ENCODE data around the gene TXNRD1.
A peak's percentile ranks its signal among the peaks of the same experiment; 100 is the strongest.

DNA sequence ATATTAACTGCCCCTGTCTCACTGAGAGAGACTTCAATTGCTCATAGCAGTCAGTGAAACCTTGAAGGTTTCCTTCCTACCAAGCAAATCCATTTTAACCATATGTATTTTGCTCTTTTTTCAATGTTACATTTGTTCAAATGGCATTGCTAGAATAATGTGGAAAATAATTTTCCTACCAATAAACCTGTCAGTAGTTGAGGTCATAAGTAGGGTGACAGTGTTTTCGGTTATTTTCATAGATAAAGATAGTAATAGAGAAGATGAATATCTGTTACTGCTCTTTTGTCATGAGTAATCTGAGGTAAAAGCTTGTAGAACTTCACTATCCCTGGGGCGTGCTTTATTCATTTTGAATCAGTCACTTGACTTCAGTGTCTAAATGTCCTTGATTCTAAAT is 120.5 kb downstream of the TXNRD1 start:
- TF ChIP-seq, protein P1, sequence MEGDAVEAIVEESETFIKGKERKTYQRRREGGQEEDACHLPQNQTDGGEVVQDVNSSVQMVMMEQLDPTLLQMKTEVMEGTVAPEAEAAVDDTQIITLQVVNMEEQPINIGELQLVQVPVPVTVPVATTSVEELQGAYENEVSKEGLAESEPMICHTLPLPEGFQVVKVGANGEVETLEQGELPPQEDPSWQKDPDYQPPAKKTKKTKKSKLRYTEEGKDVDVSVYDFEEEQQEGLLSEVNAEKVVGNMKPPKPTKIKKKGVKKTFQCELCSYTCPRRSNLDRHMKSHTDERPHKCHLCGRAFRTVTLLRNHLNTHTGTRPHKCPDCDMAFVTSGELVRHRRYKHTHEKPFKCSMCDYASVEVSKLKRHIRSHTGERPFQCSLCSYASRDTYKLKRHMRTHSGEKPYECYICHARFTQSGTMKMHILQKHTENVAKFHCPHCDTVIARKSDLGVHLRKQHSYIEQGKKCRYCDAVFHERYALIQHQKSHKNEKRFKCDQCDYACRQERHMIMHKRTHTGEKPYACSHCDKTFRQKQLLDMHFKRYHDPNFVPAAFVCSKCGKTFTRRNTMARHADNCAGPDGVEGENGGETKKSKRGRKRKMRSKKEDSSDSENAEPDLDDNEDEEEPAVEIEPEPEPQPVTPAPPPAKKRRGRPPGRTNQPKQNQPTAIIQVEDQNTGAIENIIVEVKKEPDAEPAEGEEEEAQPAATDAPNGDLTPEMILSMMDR (IDR thresholded peaks at IDR 0.05 in 2 of 3, conservative IDR thresholded peaks at IDR 0.05 in 1 of 3; ENCODE audit: borderline replicate concordance in 1 of 3, insufficient read depth in 1 of 3, low read depth in 2 of 3, low read length in 2 of 3), result no peak
- peak; percentile 23; the same call in 1 of the 2 replicates for TF ChIP-seq POLR2AphosphoS5 (IDR thresholded peaks at IDR 0.05; ENCODE audit: low read depth, low read length)
- TF ChIP-seq, protein P2, sequence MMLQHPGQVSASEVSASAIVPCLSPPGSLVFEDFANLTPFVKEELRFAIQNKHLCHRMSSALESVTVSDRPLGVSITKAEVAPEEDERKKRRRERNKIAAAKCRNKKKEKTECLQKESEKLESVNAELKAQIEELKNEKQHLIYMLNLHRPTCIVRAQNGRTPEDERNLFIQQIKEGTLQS (IDR thresholded peaks at IDR 0.05), result no peak
- no peak for TF ChIP-seq EZH2 (IDR thresholded peaks at IDR 0.05)
- no peak for TF ChIP-seq RAD21 (IDR thresholded peaks at IDR 0.05; ENCODE audit: low read depth)
- no peak for TF ChIP-seq SRF (IDR thresholded peaks at IDR 0.05; ENCODE audit: low read depth)
- no peak for TF ChIP-seq ZNF274 (IDR thresholded peaks at IDR 0.05; ENCODE audit: low read depth, low read length)
- no peak for TF ChIP-seq SIN3A (IDR thresholded peaks at IDR 0.05; ENCODE audit: low read depth)
- no peak for TF ChIP-seq POLR2A (IDR thresholded peaks at IDR 0.05; ENCODE audit: borderline replicate concordance, extremely low read depth, insufficient read depth, insufficient read length)
- no peak for TF ChIP-seq ZFX (IDR thresholded peaks at IDR 0.05)
